ENCODE results near the gene ABCB9.

- TF ChIP-seq CTCF (IDR thresholded peaks at IDR 0.05) (no peak), POLR2A (IDR thresholded peaks at IDR 0.05) (no peak), POLR2AphosphoS5 (IDR thresholded peaks at IDR 0.05) (no peak), EP300 (IDR thresholded peaks at IDR 0.05) (no peak)
These were observed 13.6 kb upstream of the ABCB9 start for GRCh38 chr12:122979908-122980182.

Data from gastroesophageal sphincter (tissue), 3 donors.